Liver (tissue), 9 donors: ENCODE results near the gene IRGQ. TPM values are rescaled to one million over a fixed set of nuclear protein-coding genes. Genes with fewer than 3 reads are reported as not detected.

ENCODE experiments used
- DNase-seq: peaks from one replicate; pipeline ENCODE4 v3.0.0-alpha.2; 2017; ENCODE audit warnings: low spot score
- H3K27ac ChIP-seq, 2 donors: one replicate each; pipeline ENCODE4 v1.7.0; 2013; ENCODE audit warnings: inconsistent platforms in 2 of 2, low read length in 2 of 2, control low read depth in 1 of 2, low read depth in 1 of 2, mild to moderate bottlenecking in 1 of 2
- H3K27me3 ChIP-seq, 4 donors: one replicate each; pipeline versions ENCODE4 v1.6.1 to v1.7.0; 2013; ENCODE audit warnings: low read length in 3 of 4, inconsistent platforms in 1 of 4, mild to moderate bottlenecking in 1 of 4, moderate library complexity in 1 of 4; ENCODE audit not compliant: control insufficient read depth in 4 of 4, insufficient read depth in 4 of 4
- H3K36me3 ChIP-seq, 4 donors: one replicate each; pipeline versions ENCODE4 v1.6.1 to v1.7.0; 2013; ENCODE audit warnings: low read length in 3 of 4, mild to moderate bottlenecking in 3 of 4, low read depth in 1 of 4, moderate library complexity in 1 of 4; ENCODE audit not compliant: control insufficient read depth in 4 of 4, insufficient read depth in 3 of 4
- H3K4me1 ChIP-seq, 4 donors: one replicate each; pipeline versions ENCODE4 v1.6.1 to v1.7.0; 2013; ENCODE audit warnings: low read length in 3 of 4, mild to moderate bottlenecking in 3 of 4, moderate library complexity in 1 of 4; ENCODE audit not compliant: control insufficient read depth in 4 of 4, insufficient read depth in 4 of 4
- H3K4me3 ChIP-seq, 3 donors: one replicate each; pipeline versions ENCODE4 v1.6.1 to v1.7.0; 2013; ENCODE audit warnings: low read length in 3 of 3, control low read depth in 1 of 3, low read depth in 1 of 3, mild to moderate bottlenecking in 1 of 3
- H3K9ac ChIP-seq, 2 donors: one replicate each; pipeline ENCODE4 v1.7.0; 2013; ENCODE audit warnings: low read length in 2 of 2, mild to moderate bottlenecking in 2 of 2, moderate library complexity in 2 of 2, control low read depth in 1 of 2, low read depth in 1 of 2
- H3K9me3 ChIP-seq, 4 donors: one replicate each; pipeline versions ENCODE4 v1.6.1 to v1.7.0; 2013; ENCODE audit warnings: low read length in 3 of 4; ENCODE audit not compliant: control insufficient read depth in 4 of 4
- ATF3 ChIP-seq: IDR thresholded peaks from 2 replicates; pipeline ENCODE4 v1.6.1; 2016; ENCODE audit warnings: antibody characterized with exemption
- CTCF ChIP-seq: fragments of 150-350 bp; IDR thresholded peaks from 2 replicates; pipeline ENCODE4 v1.5.1; 2017; ENCODE audit warnings: improper control_type of control experiment, low read depth, low read length; ENCODE audit not compliant: missing input control
- EGR1 ChIP-seq, 2 donors: IDR thresholded peaks; 2 replicates each; pipeline ENCODE4 v1.6.1; 2016 to 2018; ENCODE audit warnings: antibody characterized with exemption in 2 of 2, low read depth in 2 of 2
- FOXA1 ChIP-seq: IDR thresholded peaks from 2 replicates; pipeline ENCODE4 v1.6.1; 2016; ENCODE audit warnings: antibody characterized with exemption
- FOXA2 ChIP-seq: IDR thresholded peaks from 2 replicates; pipeline ENCODE4 v1.6.1; 2016; ENCODE audit warnings: antibody characterized with exemption
- GABPA ChIP-seq, 2 donors: IDR thresholded peaks in 1 of 2; conservative IDR thresholded peaks in 1 of 2; 2 replicates each; pipeline ENCODE4 v1.6.1; 2016; ENCODE audit warnings: antibody characterized with exemption in 2 of 2, mild to moderate bottlenecking in 1 of 2, moderate library complexity in 1 of 2
- HNF4A ChIP-seq, 2 donors: conservative IDR thresholded peaks; 2 replicates each; pipeline ENCODE4 v1.6.1; 2016; ENCODE audit warnings: antibody characterized with exemption in 2 of 2, mild to moderate bottlenecking in 2 of 2
- HNF4G ChIP-seq: IDR thresholded peaks from 2 replicates; pipeline ENCODE4 v1.6.1; 2016; ENCODE audit warnings: antibody characterized with exemption
- JUND ChIP-seq, 2 donors: IDR thresholded peaks; 2 replicates each; pipeline ENCODE4 v1.6.1; 2016; ENCODE audit warnings: antibody characterized with exemption in 2 of 2
- NR2F2 ChIP-seq: IDR thresholded peaks from 2 replicates; pipeline ENCODE4 v1.6.1; 2016; ENCODE audit warnings: antibody characterized with exemption
- RAD21 ChIP-seq, 2 donors: IDR thresholded peaks; 2 replicates each; pipeline ENCODE4 v1.6.1; 2016; ENCODE audit warnings: antibody characterized with exemption in 2 of 2, mild to moderate bottlenecking in 2 of 2
- RXRA ChIP-seq, 2 donors: IDR thresholded peaks; 2 replicates each; pipeline ENCODE4 v1.6.1; 2017 to 2018; ENCODE audit warnings: antibody characterized with exemption in 2 of 2, mild to moderate bottlenecking in 1 of 2
- SP1 ChIP-seq: IDR thresholded peaks from 2 replicates; pipeline ENCODE4 v1.6.1; 2018; ENCODE audit warnings: antibody characterized with exemption, mild to moderate bottlenecking
- TAF1 ChIP-seq: conservative IDR thresholded peaks from 2 replicates; pipeline ENCODE4 v1.6.1; 2016; ENCODE audit warnings: antibody characterized with exemption, mild to moderate bottlenecking
- YY1 ChIP-seq: IDR thresholded peaks from 2 replicates; pipeline ENCODE4 v1.6.1; 2016; ENCODE audit warnings: antibody characterized with exemption, mild to moderate bottlenecking
- ZBTB33 ChIP-seq: IDR thresholded peaks from 2 replicates; pipeline ENCODE4 v1.6.1; 2016; ENCODE audit warnings: antibody characterized with exemption
- WGBS: extraction: QIAGEN DNeasy Blood & Tissue Kit; methylation state at CpG from one replicate; pipeline ENCODE4 v1.1.7; 2013; 5-methylcytosine and 5-hydroxymethylcytosine counted together
- polyA plus RNA-seq, 2 donors: library from polyadenylated mRNA; stranded (reverse) in 1 of 2; unstranded in 1 of 2; fragments of 200-250 nt in 1 of 2; fragments of >200 nt in 1 of 2; fragmentation: Nextera tagmentation in 1 of 2; extraction: Ambion mirVana in 1 of 2; gene quantifications; one replicate each; pipeline versions ENCODE4 v1.2.1 to v1.2.3, GENCODE V29; 2013 to 2015
- total RNA-seq, 2 donors: library from RNA; depleted of rRNA; stranded (reverse); fragments of >200 nt; gene quantifications; one replicate each; pipeline ENCODE4 v1.2.3, GENCODE V29; 2014
- TF ChIP-seq, protein P1 (sequence below): IDR thresholded peaks from 2 replicates; pipeline ENCODE4 v1.6.1; 2016; ENCODE audit warnings: antibody characterized with exemption, mild to moderate bottlenecking
- TF ChIP-seq, protein P2 (sequence below): IDR thresholded peaks from 2 replicates; pipeline ENCODE4 v1.6.1; 2016; ENCODE audit warnings: antibody characterized with exemption
- donor health status: healthy.
- donor health status: healthy.
- donor health status: healthy.
- donor health status: healthy.
- donor health status: healthy.

The IRGQ gene
- total and polyA plus RNA-seq, 4 donors, result 2.8 to 15.5 (median 5.2) TPM

- 35% methylated on average over 17 of the region's 17 CpGs for WGBS
- Histone ChIP-seq H3K36me3 (no peaks in the 10 kb centered on the region), H3K4me3 (no peak overlapping the region), H3K27me3 (no peaks in the 10 kb centered on the region), H3K27ac (no peak overlapping the region), H3K4me1 (peaks cover under 1 to 7% (median 4%) of the 10 kb centered on the region in 4 donors), H3K9me3 (no peaks in the 10 kb centered on the region), H3K9ac (no peak overlapping the region)
- TF ChIP-seq RAD21 (IDR thresholded peaks at IDR 0.05), result no peak
- TF ChIP-seq GABPA (IDR thresholded peaks at IDR 0.05 in 1 of 2, conservative IDR thresholded peaks at IDR 0.05 in 1 of 2), result no peak
- no peak for TF ChIP-seq FOXA1
- TF ChIP-seq ZBTB33, result no peak
- no peak for DNase-seq
Observed at GRCh38 chr19:43634872-43635560, 39.1 kb upstream of the IRGQ start.

- no peak for DNase-seq
- WGBS, result 45% methylated on average over 5 of the region's 5 CpGs
- TF ChIP-seq FOXA2, result no peak
- no peak for TF ChIP-seq SP1
- TF ChIP-seq HNF4A (conservative IDR thresholded peaks at IDR 0.05), result no peak
- TF ChIP-seq, protein P1, sequence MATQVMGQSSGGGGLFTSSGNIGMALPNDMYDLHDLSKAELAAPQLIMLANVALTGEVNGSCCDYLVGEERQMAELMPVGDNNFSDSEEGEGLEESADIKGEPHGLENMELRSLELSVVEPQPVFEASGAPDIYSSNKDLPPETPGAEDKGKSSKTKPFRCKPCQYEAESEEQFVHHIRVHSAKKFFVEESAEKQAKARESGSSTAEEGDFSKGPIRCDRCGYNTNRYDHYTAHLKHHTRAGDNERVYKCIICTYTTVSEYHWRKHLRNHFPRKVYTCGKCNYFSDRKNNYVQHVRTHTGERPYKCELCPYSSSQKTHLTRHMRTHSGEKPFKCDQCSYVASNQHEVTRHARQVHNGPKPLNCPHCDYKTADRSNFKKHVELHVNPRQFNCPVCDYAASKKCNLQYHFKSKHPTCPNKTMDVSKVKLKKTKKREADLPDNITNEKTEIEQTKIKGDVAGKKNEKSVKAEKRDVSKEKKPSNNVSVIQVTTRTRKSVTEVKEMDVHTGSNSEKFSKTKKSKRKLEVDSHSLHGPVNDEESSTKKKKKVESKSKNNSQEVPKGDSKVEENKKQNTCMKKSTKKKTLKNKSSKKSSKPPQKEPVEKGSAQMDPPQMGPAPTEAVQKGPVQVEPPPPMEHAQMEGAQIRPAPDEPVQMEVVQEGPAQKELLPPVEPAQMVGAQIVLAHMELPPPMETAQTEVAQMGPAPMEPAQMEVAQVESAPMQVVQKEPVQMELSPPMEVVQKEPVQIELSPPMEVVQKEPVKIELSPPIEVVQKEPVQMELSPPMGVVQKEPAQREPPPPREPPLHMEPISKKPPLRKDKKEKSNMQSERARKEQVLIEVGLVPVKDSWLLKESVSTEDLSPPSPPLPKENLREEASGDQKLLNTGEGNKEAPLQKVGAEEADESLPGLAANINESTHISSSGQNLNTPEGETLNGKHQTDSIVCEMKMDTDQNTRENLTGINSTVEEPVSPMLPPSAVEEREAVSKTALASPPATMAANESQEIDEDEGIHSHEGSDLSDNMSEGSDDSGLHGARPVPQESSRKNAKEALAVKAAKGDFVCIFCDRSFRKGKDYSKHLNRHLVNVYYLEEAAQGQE, result no peak
- TF ChIP-seq CTCF, result no peak
- no peak for TF ChIP-seq RAD21 (IDR thresholded peaks at IDR 0.05)
- TF ChIP-seq ZBTB33, result no peak
- TF ChIP-seq GABPA (IDR thresholded peaks at IDR 0.05 in 1 of 2, conservative IDR thresholded peaks at IDR 0.05 in 1 of 2), result no peak
- TF ChIP-seq RXRA (IDR thresholded peaks at IDR 0.05), result no peak
- TF ChIP-seq JUND (IDR thresholded peaks at IDR 0.05), result no peak
- TF ChIP-seq, protein P2, sequence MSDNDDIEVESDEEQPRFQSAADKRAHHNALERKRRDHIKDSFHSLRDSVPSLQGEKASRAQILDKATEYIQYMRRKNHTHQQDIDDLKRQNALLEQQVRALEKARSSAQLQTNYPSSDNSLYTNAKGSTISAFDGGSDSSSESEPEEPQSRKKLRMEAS, result no peak
- no peak for TF ChIP-seq ATF3
- TF ChIP-seq FOXA1, result no peak
- no peak for TF ChIP-seq HNF4G
- TF ChIP-seq EGR1 (IDR thresholded peaks at IDR 0.05; ENCODE audit: low read depth in 2 of 2), result no peak
- TF ChIP-seq NR2F2, result no peak
- no peak for TF ChIP-seq TAF1
- no peak for TF ChIP-seq YY1
- H3K9me3 ChIP-seq, result no peaks in the 10 kb centered on the region
- H3K36me3 ChIP-seq, result no peaks in the 10 kb centered on the region
- no peak overlapping the region for H3K9ac ChIP-seq
- peaks cover 0 to 5% (median 3%) of the 10 kb centered on the region in 4 donors for H3K4me1 ChIP-seq
- no peak overlapping the region for H3K27ac ChIP-seq
- no peaks in the 10 kb centered on the region for H3K27me3 ChIP-seq
- H3K4me3 ChIP-seq, result no peak overlapping the region
Observed at GRCh38 chr19:43634506-43634871, 38.6 kb upstream of the IRGQ start.
